Tibial nerve (tissue), 4 donors: Measurements from ENCODE around the gene PARP3.

ENCODE experiments used
- EP300 ChIP-seq, 2 donors: sonication (generic); formaldehyde crosslinking; IDR thresholded peaks; one replicate each; pipeline ENCODE4 v1.6.1; 2017; ENCODE audit warnings: antibody characterized with exemption in 2 of 2, mild to moderate bottlenecking in 1 of 2
- TF ChIP-seq, protein P1 (sequence below), 5 experiments: fragments of 200-600 bp in 3 of 5; fragments of 450-650 bp in 2 of 5; sonication (generic) in 3 of 5; IDR thresholded peaks; one replicate each; pipeline ENCODE4 v1.5.1; 2016 to 2019; ENCODE audit warnings: antibody characterized with exemption in 5 of 5, mild to moderate bottlenecking in 3 of 5, moderate library complexity in 2 of 5

GRCh38 chr3:51950899-51951298, 8.7 kb downstream of the PARP3 start:
- no peak for TF ChIP-seq EP300 (IDR thresholded peaks at IDR 0.05)
- TF ChIP-seq, protein P1, sequence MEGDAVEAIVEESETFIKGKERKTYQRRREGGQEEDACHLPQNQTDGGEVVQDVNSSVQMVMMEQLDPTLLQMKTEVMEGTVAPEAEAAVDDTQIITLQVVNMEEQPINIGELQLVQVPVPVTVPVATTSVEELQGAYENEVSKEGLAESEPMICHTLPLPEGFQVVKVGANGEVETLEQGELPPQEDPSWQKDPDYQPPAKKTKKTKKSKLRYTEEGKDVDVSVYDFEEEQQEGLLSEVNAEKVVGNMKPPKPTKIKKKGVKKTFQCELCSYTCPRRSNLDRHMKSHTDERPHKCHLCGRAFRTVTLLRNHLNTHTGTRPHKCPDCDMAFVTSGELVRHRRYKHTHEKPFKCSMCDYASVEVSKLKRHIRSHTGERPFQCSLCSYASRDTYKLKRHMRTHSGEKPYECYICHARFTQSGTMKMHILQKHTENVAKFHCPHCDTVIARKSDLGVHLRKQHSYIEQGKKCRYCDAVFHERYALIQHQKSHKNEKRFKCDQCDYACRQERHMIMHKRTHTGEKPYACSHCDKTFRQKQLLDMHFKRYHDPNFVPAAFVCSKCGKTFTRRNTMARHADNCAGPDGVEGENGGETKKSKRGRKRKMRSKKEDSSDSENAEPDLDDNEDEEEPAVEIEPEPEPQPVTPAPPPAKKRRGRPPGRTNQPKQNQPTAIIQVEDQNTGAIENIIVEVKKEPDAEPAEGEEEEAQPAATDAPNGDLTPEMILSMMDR (IDR thresholded peaks at IDR 0.05): no peak
